Kidney epithelial cell (primary cell): Measurements from ENCODE around the gene TTC9B. TPM values are rescaled to one million over a fixed set of nuclear protein-coding genes. Genes with fewer than 3 reads are reported as not detected.

ENCODE experiments used
- DNase-seq: peaks from one replicate; pipeline ENCODE4 v3.0.0-alpha.2; 2010; ENCODE audit warnings: low read depth
- H3K27me3 ChIP-seq: 2 replicates; pipeline ENCODE4 v1.6.0; 2011; ENCODE audit warnings: low read length; ENCODE audit not compliant: control insufficient read depth, insufficient read depth
- H3K36me3 ChIP-seq: 2 replicates; pipeline ENCODE4 v1.5.1; 2011; ENCODE audit warnings: low read length; ENCODE audit not compliant: control insufficient read depth, insufficient read depth
- H3K4me3 ChIP-seq: 2 replicates; pipeline ENCODE4 v1.5.1; 2011; ENCODE audit warnings: low read depth, mild to moderate bottlenecking, control low read depth, low read length
- CTCF ChIP-seq: IDR thresholded peaks from 2 replicates; pipeline ENCODE4 v1.5.1; 2011; ENCODE audit warnings: mild to moderate bottlenecking, moderate library complexity, low read length, control low read depth, inconsistent platforms; ENCODE audit not compliant: insufficient read depth, poor library complexity, severe bottlenecking
- total RNA-seq: library from RNA; depleted of rRNA; stranded (reverse); fragments of >200 nt; gene quantifications from 2 replicates; pipeline ENCODE4 v1.2.3, GENCODE V29; 2015

Gene TTC9B
- total RNA-seq, 1 donor from 2014 or later: not detected

- Histone ChIP-seq H3K4me3 (no peak overlapping the region), H3K27me3 (no peaks in the 10 kb centered on the region), H3K36me3 (peaks cover 2% of the 10 kb centered on the region)
- no peak for TF ChIP-seq CTCF
- DNase-seq: no peak
These were observed 21.4 kb upstream of the TTC9B start for GRCh38 chr19:40239415-40240226.

GRCh38 chr19:40238775-40239174 is 20.6 kb upstream of the TTC9B start:
- H3K36me3 ChIP-seq: peaks cover 2% of the 10 kb centered on the region
- no peak for TF ChIP-seq CTCF
- DNase-seq: no peak
- no peak overlapping the region for H3K4me3 ChIP-seq
- no peaks in the 10 kb centered on the region for H3K27me3 ChIP-seq

GRCh38 chr19:40237791-40238190 is 19.6 kb upstream of the TTC9B start:
- no peak for TF ChIP-seq CTCF
- Histone ChIP-seq H3K4me3 (no peak overlapping the region), H3K27me3 (no peaks in the 10 kb centered on the region), H3K36me3 (peaks cover 2% of the 10 kb centered on the region)
- no peak for DNase-seq

- Histone ChIP-seq H3K36me3 (peaks cover 2% of the 10 kb centered on the region), H3K4me3 (no peak overlapping the region), H3K27me3 (no peaks in the 10 kb centered on the region)
- no peak for TF ChIP-seq CTCF
- no peak for DNase-seq
These were observed 18.2 kb upstream of the TTC9B start for GRCh38 chr19:40236366-40236765.

GRCh38 chr19:40236026-40236355 is 17.8 kb upstream of the TTC9B start:
- no peak overlapping the region for H3K4me3 ChIP-seq
- no peak for DNase-seq
- TF ChIP-seq CTCF: no peak
- no peaks in the 10 kb centered on the region for H3K27me3 ChIP-seq
- H3K36me3 ChIP-seq: peaks cover 2% of the 10 kb centered on the region
